HEK293 (cell line): ENCODE measurements around the gene CRYBA1.

Source experiments
- CTCF ChIA-PET: fragments of 350-600 bp; formaldehyde crosslinking; extraction: SDS; loops from one replicate; lab custom pipeline; 2021; ENCODE audit warnings: antibody characterized with exemption; lab: Yijun Ruan, JAX
- POLR2A ChIA-PET: fragments of 300-600 bp; formaldehyde crosslinking; extraction: SDS; loops from one replicate; lab custom pipeline; 2020; ENCODE audit warnings: antibody characterized with exemption, inconsistent platforms; lab: Yijun Ruan, JAX
- H3K27ac ChIP-seq: fragments of 200-500 bp; sonication (Bioruptor generic); 2 replicates; pipeline ENCODE4 v1.5.1; 2014; ENCODE audit warnings: low read depth, low read length, control low read depth, inconsistent platforms; ENCODE audit errors: extremely low read depth
- H3K36me3 ChIP-seq, 2 experiments: fragments of 200-500 bp in 1 of 2; sonication (Bioruptor generic) in 1 of 2; 1 replicate in 1 of 2; 2 replicates in 1 of 2; pipeline ENCODE4 v1.5.1; 2014 to 2017; ENCODE audit warnings: inconsistent platforms in 2 of 2, low read length in 2 of 2; ENCODE audit not compliant: control insufficient read depth in 2 of 2, insufficient read depth in 1 of 2
- H3K4me1 ChIP-seq: fragments of 200-500 bp; sonication (Bioruptor generic); 2 replicates; pipeline ENCODE4 v1.5.1; 2014; ENCODE audit warnings: mild to moderate bottlenecking, low read length, inconsistent platforms; ENCODE audit not compliant: control insufficient read depth, insufficient read depth
- H3K4me3 ChIP-seq: 2 replicates; pipeline ENCODE4 v1.5.1; 2011; ENCODE audit warnings: low read depth, mild to moderate bottlenecking, control low read depth, low read length, moderate library complexity
- H3K9me3 ChIP-seq: fragments of 200-500 bp; sonication (Bioruptor generic); 2 replicates; pipeline ENCODE4 v1.5.1; 2014; ENCODE audit warnings: low read depth, low read length, inconsistent platforms; ENCODE audit not compliant: control insufficient read depth, insufficient read depth
- GFI1B ChIP-seq: fragments of 450-650 bp; formaldehyde crosslinking; IDR thresholded peaks from 2 replicates; pipeline ENCODE4 v1.5.1; 2016; ENCODE audit warnings: missing biosample characterization, missing genetic modification characterization
- HIC1 ChIP-seq: fragments of 450-650 bp; formaldehyde crosslinking; IDR thresholded peaks from 2 replicates; pipeline ENCODE4 v1.5.1; 2016; ENCODE audit warnings: missing biosample characterization, missing genetic modification characterization
- HOXA7 ChIP-seq: sonication (generic); formaldehyde crosslinking; IDR thresholded peaks from 2 replicates; pipeline ENCODE4 v1.8.1; 2022; ENCODE audit warnings: missing genetic modification reagents, borderline replicate concordance
- HOXC10 ChIP-seq: sonication (generic); formaldehyde crosslinking; IDR thresholded peaks from 2 replicates; pipeline ENCODE4 v1.8.1; 2023; ENCODE audit warnings: mild to moderate bottlenecking, missing genetic modification reagents
- HOXD13 ChIP-seq: sonication (generic); formaldehyde crosslinking; IDR thresholded peaks from 2 replicates; pipeline ENCODE4 v1.8.0; 2022; ENCODE audit warnings: missing genetic modification reagents, borderline replicate concordance
- OVOL3 ChIP-seq: fragments of 450-650 bp; formaldehyde crosslinking; IDR thresholded peaks from 2 replicates; pipeline ENCODE4 v1.5.1; 2016; ENCODE audit warnings: missing biosample characterization, missing genetic modification characterization
- PATZ1 ChIP-seq: fragments of 450-650 bp; formaldehyde crosslinking; IDR thresholded peaks from 2 replicates; pipeline ENCODE4 v1.5.1; 2016; ENCODE audit warnings: missing biosample characterization, missing genetic modification characterization
- TRIM28 ChIP-seq: IDR thresholded peaks from 2 replicates; pipeline ENCODE4 v1.6.1; 2011; ENCODE audit warnings: low read length, control low read depth, borderline replicate concordance
- ZBTB11 ChIP-seq: fragments of 450-650 bp; formaldehyde crosslinking; conservative IDR thresholded peaks from 2 replicates; pipeline ENCODE4 v1.5.1; 2016; ENCODE audit warnings: low read depth, missing biosample characterization, missing genetic modification characterization
- ZBTB20 ChIP-seq: fragments of 450-650 bp; formaldehyde crosslinking; IDR thresholded peaks from 2 replicates; pipeline ENCODE4 v1.5.1; 2016; ENCODE audit warnings: missing biosample characterization, missing genetic modification characterization
- ZBTB7A ChIP-seq: fragments of 450-650 bp; formaldehyde crosslinking; IDR thresholded peaks from 2 replicates; pipeline ENCODE4 v1.5.1; 2016; ENCODE audit warnings: low read depth, missing biosample characterization, missing genetic modification characterization
- ZFP69B ChIP-seq: fragments of 450-650 bp; formaldehyde crosslinking; IDR thresholded peaks from 2 replicates; pipeline ENCODE4 v1.5.1; 2016; ENCODE audit warnings: missing biosample characterization, missing genetic modification characterization
- ZNF138 ChIP-seq: fragments of 450-650 bp; formaldehyde crosslinking; IDR thresholded peaks from 2 replicates; pipeline ENCODE4 v1.5.1; 2016; ENCODE audit warnings: missing biosample characterization, missing genetic modification characterization, borderline replicate concordance
- ZNF184 ChIP-seq: fragments of 450-650 bp; IDR thresholded peaks from 2 replicates; pipeline ENCODE4 v1.5.1; 2018; ENCODE audit warnings: missing biosample characterization, mild to moderate bottlenecking, missing genetic modification characterization
- ZNF26 ChIP-seq: fragments of 450-650 bp; formaldehyde crosslinking; IDR thresholded peaks from 2 replicates; pipeline ENCODE4 v1.5.1; 2016; ENCODE audit warnings: missing biosample characterization, missing genetic modification characterization
- ZNF362 ChIP-seq: fragments of 450-650 bp; formaldehyde crosslinking; IDR thresholded peaks from 2 replicates; pipeline ENCODE4 v1.5.1; 2016; ENCODE audit warnings: missing biosample characterization, missing genetic modification characterization
- ZNF426 ChIP-seq: fragments of 450-650 bp; formaldehyde crosslinking; IDR thresholded peaks from 2 replicates; pipeline ENCODE4 v1.5.1; 2017; ENCODE audit warnings: missing biosample characterization, missing genetic modification characterization, mild to moderate bottlenecking, inconsistent platforms, moderate library complexity
- ZNF626 ChIP-seq: fragments of 450-650 bp; sonication (Bioruptor Pico); formaldehyde crosslinking; IDR thresholded peaks from 2 replicates; pipeline ENCODE4 v1.5.1; 2018; ENCODE audit warnings: missing biosample characterization, missing genetic modification characterization, inconsistent platforms
- ZNF664 ChIP-seq: fragments of 450-650 bp; formaldehyde crosslinking; IDR thresholded peaks from 2 replicates; pipeline ENCODE4 v1.5.1; 2016; ENCODE audit warnings: missing biosample characterization, missing genetic modification characterization
- ZNF707 ChIP-seq: fragments of 450-650 bp; formaldehyde crosslinking; IDR thresholded peaks from 2 replicates; pipeline ENCODE4 v1.5.1; 2016; ENCODE audit warnings: missing biosample characterization, missing genetic modification characterization
- ZNF791 ChIP-seq: fragments of 450-650 bp; formaldehyde crosslinking; IDR thresholded peaks from 2 replicates; pipeline ENCODE4 v1.5.1; 2016; ENCODE audit warnings: missing biosample characterization, missing genetic modification characterization
- ZSCAN18 ChIP-seq: fragments of 450-650 bp; formaldehyde crosslinking; IDR thresholded peaks from 2 replicates; pipeline ENCODE4 v1.5.1; 2016; ENCODE audit warnings: missing biosample characterization, missing genetic modification characterization

Gene CRYBA1

GRCh38 chr17:29215717-29216116 lies 30.9 kb upstream of the CRYBA1 start:
- Histone ChIP-seq H3K4me3 (no peak overlapping the region), H3K36me3 (no peaks in the 10 kb centered on the region), H3K27ac (no peak overlapping the region), H3K4me1 (no peaks in the 10 kb centered on the region), H3K9me3 (no peaks in the 10 kb centered on the region)
- no peak for TF ChIP-seq HOXD13 (CRISPR knock-in tag)
- no peak for TF ChIP-seq ZNF138 (tag by site-specific recombination)
- TF ChIP-seq HOXC10 (CRISPR knock-in tag): no peak
- no peak for TF ChIP-seq ZNF26
- TF ChIP-seq HIC1 (tag by site-specific recombination): no peak
- CTCF ChIA-PET: interaction anchor here (0.7 to 12.0 kb wide), 6 partner anchors 22 to 250 kb away, joined by 3 to 235 read pairs (median 5); no protein-coding TSS in a partner anchor
- POLR2A ChIA-PET: no interaction called here

GRCh38 chr17:29216181-29216580 lies 30.5 kb upstream of the CRYBA1 start:
- CTCF ChIA-PET: interaction anchor here (1.0 to 12.0 kb wide), 9 partner anchors 22 to 99 kb away, joined by 3 to 235 read pairs (median 5); partner anchors contain the start of gene MYO18A
- POLR2A ChIA-PET: no interaction called here
- no peak overlapping the region for H3K4me3 ChIP-seq
- H3K4me1 ChIP-seq: no peaks in the 10 kb centered on the region
- H3K36me3 ChIP-seq: no peaks in the 10 kb centered on the region
- no peak overlapping the region for H3K27ac ChIP-seq
- H3K9me3 ChIP-seq: no peaks in the 10 kb centered on the region
- TF ChIP-seq ZNF664 (tag by site-specific recombination) (no peak), ZBTB20 (no peak), ZBTB11 (tag by site-specific recombination) (no peak), PATZ1 (tag by site-specific recombination) (no peak), ZBTB7A (tag by site-specific recombination) (no peak), HOXA7 (CRISPR knock-in tag) (no peak), ZFP69B (no peak), TRIM28 (no peak), ZNF184 (no peak), ZSCAN18 (tag by site-specific recombination) (no peak), ZNF362 (no peak), ZNF791 (tag by site-specific recombination) (no peak), OVOL3 (tag by site-specific recombination) (no peak), ZNF707 (tag by site-specific recombination) (no peak), ZNF626 (tag by site-specific recombination) (no peak), ZNF426 (tag by site-specific recombination) (no peak), GFI1B (tag by site-specific recombination) (no peak)
